Measurements from ENCODE around the gene MYLK. TPM values are rescaled to one million over a fixed set of nuclear protein-coding genes. Genes with fewer than 3 reads are reported as not detected.

Gene MYLK
- polyA plus RNA-seq, 3 donors from 2014 or later = 0.36 to 3.7 (median 0.89) TPM

- Mint-ChIP-seq H3K36me3 (peaks cover 3 to 20% (median 17%) of the 10 kb centered on the region in 3 donors), H3K27ac (peak overlapping the region; percentile 68 to 88 (median 84)), H3K4me1 (peaks cover 13 to 22% of the 10 kb centered on the region in 2 donors), H3K9me3 (no peaks in the 10 kb centered on the region), H3K27me3 (ENCODE audit: low read depth in 3 of 3) (peaks cover 0 to 2% (median 0%) of the 10 kb centered on the region in 3 donors), H3K4me3 (peak overlapping the region in 2 of 5 donors; percentile 90 to 91)
- DNase-seq = no peak
Observed at GRCh38 chr3:123584284-123584987, 299.7 kb downstream of the MYLK start.

GRCh38 chr3:123583561-123583960 lies 300.6 kb downstream of the MYLK start:
- Mint-ChIP-seq H3K27me3 (ENCODE audit: low read depth in 3 of 3) (peaks cover 0 to 2% (median 0%) of the 10 kb centered on the region in 3 donors), H3K4me1 (peaks cover 13 to 22% of the 10 kb centered on the region in 2 donors), H3K4me3 (peak overlapping the region in 2 of 5 donors; percentile 90 to 91), H3K36me3 (peaks cover 7 to 22% (median 18%) of the 10 kb centered on the region in 3 donors), H3K9me3 (no peaks in the 10 kb centered on the region), H3K27ac (peak overlapping the region in 3 of 6 donors; percentile 12 to 85 (median 68))
- no peak for DNase-seq

DNA sequence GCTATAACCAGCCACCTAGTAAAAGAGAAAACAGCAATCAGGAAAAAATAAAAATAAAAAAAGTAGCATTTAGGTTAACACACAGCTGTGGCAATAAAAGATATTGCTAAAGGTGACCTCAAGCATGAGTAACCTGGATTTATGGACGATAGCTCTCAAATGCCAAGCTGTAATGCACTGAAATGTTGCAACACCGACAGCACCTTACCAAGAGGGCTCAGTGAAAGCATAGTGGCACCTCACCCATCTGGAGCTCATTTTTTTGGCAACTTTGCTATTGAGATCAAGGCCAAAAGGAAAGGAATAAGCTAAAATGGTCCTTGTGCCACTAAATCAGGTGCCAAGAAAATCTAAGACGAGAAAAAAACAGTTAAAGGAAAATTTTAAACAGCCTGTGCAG lies 301.8 kb downstream of the MYLK start:
- no peak overlapping the region for H3K4me3 Mint-ChIP-seq

DNA sequence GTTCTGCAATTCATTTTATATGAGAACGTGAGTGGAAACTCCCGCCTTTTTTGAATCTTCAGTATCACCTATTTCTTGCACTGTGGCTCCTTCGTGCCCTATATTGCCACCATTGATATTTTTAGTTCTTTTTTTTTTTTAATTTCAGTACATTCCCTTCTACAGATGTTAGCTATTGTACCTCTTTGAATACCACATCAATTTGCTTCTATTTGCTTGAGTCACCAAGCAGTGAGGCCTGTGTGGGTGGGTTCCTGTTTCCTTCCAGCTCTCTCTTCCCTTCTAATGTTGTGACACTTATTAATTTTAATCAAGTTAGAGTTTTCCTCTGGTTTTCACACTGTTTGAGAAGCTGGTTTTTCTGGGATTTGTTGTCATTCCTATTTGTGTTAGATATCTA lies 308.0 kb downstream of the MYLK start:
- Mint-ChIP-seq H3K27ac (peak overlapping the region in 1 of 6 donors; percentile 48), H3K27me3 (ENCODE audit: low read depth in 3 of 3) (no peaks in the 10 kb centered on the region), H3K9me3 (no peaks in the 10 kb centered on the region), H3K36me3 (peaks cover 12 to 32% (median 23%) of the 10 kb centered on the region in 3 donors), H3K4me1 (peaks cover 2 to 15% of the 10 kb centered on the region in 2 donors), H3K4me3 (no peak overlapping the region)
- DNase-seq = no peak

More for the DNA sequence above, 301.8 kb downstream of the MYLK start:
- Mint-ChIP-seq H3K36me3 (peaks cover 5 to 23% (median 23%) of the 10 kb centered on the region in 3 donors), H3K27me3 (ENCODE audit: low read depth in 3 of 3) (peaks cover 0 to 2% (median 0%) of the 10 kb centered on the region in 3 donors), H3K4me1 (peaks cover 10 to 22% of the 10 kb centered on the region in 2 donors), H3K9me3 (no peaks in the 10 kb centered on the region), H3K27ac (no peak overlapping the region)
- no peak for DNase-seq

DNA sequence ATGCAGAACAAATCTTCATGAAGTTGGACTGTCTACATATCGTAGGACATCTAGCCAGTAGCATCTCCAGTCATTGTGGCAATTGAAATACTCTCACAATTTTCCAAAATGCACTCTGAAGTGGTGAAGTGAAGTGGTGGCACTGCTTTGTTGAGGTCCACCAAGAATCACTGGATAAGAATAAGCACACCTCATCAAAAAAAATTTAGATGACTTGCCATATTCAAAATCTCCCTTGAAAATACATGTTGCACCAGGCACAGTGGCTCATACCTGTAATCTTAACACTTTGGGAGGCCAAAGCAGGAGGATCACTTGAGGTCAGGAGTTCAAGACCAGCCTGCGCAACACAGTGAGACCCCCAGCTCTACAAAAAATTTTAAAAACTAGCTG lies 312.2 kb downstream of the MYLK start:
- DNase-seq = no peak
- Mint-ChIP-seq H3K27me3 (ENCODE audit: low read depth in 3 of 3) (no peaks in the 10 kb centered on the region), H3K27ac (peak overlapping the region in 2 of 6 donors; percentile 39 to 55), H3K9me3 (no peaks in the 10 kb centered on the region), H3K4me3 (no peak overlapping the region), H3K4me1 (peaks cover 2 to 34% of the 10 kb centered on the region in 2 donors), H3K36me3 (peaks cover 5 to 17% (median 7%) of the 10 kb centered on the region in 3 donors)

GRCh38 chr3:123571264-123571972 lies 312.7 kb downstream of the MYLK start:
- Mint-ChIP-seq H3K27me3 (ENCODE audit: low read depth in 3 of 3) (no peaks in the 10 kb centered on the region), H3K4me3 (no peak overlapping the region), H3K36me3 (peaks cover 0 to 12% (median 1%) of the 10 kb centered on the region in 3 donors), H3K4me1 (peaks cover 2 to 29% of the 10 kb centered on the region in 2 donors), H3K27ac (peak overlapping the region in 3 of 6 donors; percentile 39 to 55 (median 49)), H3K9me3 (no peaks in the 10 kb centered on the region)
- DNase-seq = no peak

GRCh38 chr3:123568875-123569274 lies 315.3 kb downstream of the MYLK start:
- Mint-ChIP-seq H3K36me3 (peaks cover 3 to 11% (median 7%) of the 10 kb centered on the region in 3 donors), H3K27me3 (ENCODE audit: low read depth in 3 of 3) (no peaks in the 10 kb centered on the region), H3K27ac (peak overlapping the region in 1 of 6 donors; percentile 64), H3K4me1 (peaks cover 2 to 31% of the 10 kb centered on the region in 2 donors), H3K9me3 (no peaks in the 10 kb centered on the region), H3K4me3 (no peak overlapping the region)
- DNase-seq = no peak

GRCh38 chr3:123568034-123568433 lies 316.1 kb downstream of the MYLK start:
- Mint-ChIP-seq H3K4me1 (peaks cover 5 to 40% of the 10 kb centered on the region in 2 donors), H3K9me3 (no peaks in the 10 kb centered on the region), H3K36me3 (peaks cover 3 to 13% (median 10%) of the 10 kb centered on the region in 3 donors), H3K27ac (no peak overlapping the region), H3K4me3 (no peak overlapping the region), H3K27me3 (ENCODE audit: low read depth in 3 of 3) (no peaks in the 10 kb centered on the region)
- no peak for DNase-seq

GRCh38 chr3:123564056-123564455 lies 320.1 kb downstream of the MYLK start:
- Mint-ChIP-seq H3K9me3 (no peaks in the 10 kb centered on the region), H3K36me3 (peaks cover 3 to 14% (median 10%) of the 10 kb centered on the region in 3 donors), H3K4me3 (no peak overlapping the region), H3K27me3 (ENCODE audit: low read depth in 3 of 3) (no peaks in the 10 kb centered on the region), H3K4me1 (peaks cover 4 to 22% of the 10 kb centered on the region in 2 donors), H3K27ac (peak overlapping the region in 3 of 6 donors; percentile 5 to 31 (median 11))
- DNase-seq = no peak

DNA sequence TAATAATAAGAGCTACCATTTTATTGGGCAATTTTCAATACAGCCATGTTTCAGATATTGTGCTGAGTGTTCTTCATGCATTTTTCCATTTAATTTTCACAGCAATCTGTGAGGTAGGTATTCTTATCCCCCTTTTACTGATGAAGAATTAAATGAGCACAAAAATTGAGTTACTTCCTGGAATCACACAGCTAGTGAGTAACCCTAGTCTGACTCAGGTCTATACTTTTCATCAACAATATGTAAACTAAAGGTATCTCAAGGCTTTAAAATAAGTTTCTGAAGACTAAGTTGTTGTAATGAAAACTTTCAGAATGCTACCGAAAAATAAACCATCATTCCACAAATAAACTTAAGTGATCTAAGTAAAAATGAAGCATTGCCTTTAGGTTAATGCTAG lies 321.6 kb downstream of the MYLK start:
- H3K4me3 Mint-ChIP-seq = no peak overlapping the region
- no peaks in the 10 kb centered on the region for H3K9me3 Mint-ChIP-seq
- no peak overlapping the region for H3K27ac Mint-ChIP-seq
- no peaks in the 10 kb centered on the region for H3K27me3 Mint-ChIP-seq (ENCODE audit: low read depth in 3 of 3)
- peaks cover 3 to 11% (median 10%) of the 10 kb centered on the region in 3 donors for H3K36me3 Mint-ChIP-seq
- no peak for DNase-seq
- peaks cover 4 to 14% of the 10 kb centered on the region in 2 donors for H3K4me1 Mint-ChIP-seq

- Mint-ChIP-seq H3K9me3 (no peaks in the 10 kb centered on the region), H3K36me3 (peaks cover 8 to 13% (median 11%) of the 10 kb centered on the region in 3 donors), H3K4me3 (no peak overlapping the region), H3K27ac (peak overlapping the region in 1 of 6 donors; percentile 75), H3K4me1 (peaks cover 4 to 14% of the 10 kb centered on the region in 2 donors), H3K27me3 (ENCODE audit: low read depth in 3 of 3) (no peaks in the 10 kb centered on the region)
- DNase-seq = no peak
Observed at GRCh38 chr3:123561188-123561587, 322.9 kb downstream of the MYLK start.

All from immature natural killer cell (primary cell).